ENCODE measurements around the gene KIF2C. TPM values are rescaled to one million over a fixed set of nuclear protein-coding genes. Genes with fewer than 3 reads are reported as not detected.

The KIF2C gene
- total RNA-seq, 1 experiment from 2014 or later, result 69.4 TPM

GRCh38 chr1:44784094-44785028 is 44.7 kb downstream of the KIF2C start:
- no peak overlapping the region for H3K27ac ChIP-seq (ENCODE audit: low read length)
- in situ Hi-C loops (cut with HindIII; ENCODE audit: low pct_unique_long_range_greater_than_20kb, low sequenced_read_pairs) (no loop called here), intact Hi-C loops (cut with micrococcal nuclease; ENCODE audit: unreplicated experiment) (no loop called here)
- no TSS peak for BruUV-seq (replicated peaks)
- DNase-seq (ENCODE audit: low read depth, low spot score) (no peak), ATAC-seq (peak; percentile 36)
- TF ChIP-seq SIN3A (IDR thresholded peaks at IDR 0.05; ENCODE audit: borderline replicate concordance, insufficient read depth, low read depth, low read length) (no peak), REST (IDR thresholded peaks at IDR 0.05; ENCODE audit: insufficient read depth in 1 of 2, low read depth in 2 of 2, low read length in 1 of 2) (no peak), CTCF (IDR thresholded peaks at IDR 0.05) (no peak), POLR2AphosphoS5 (IDR thresholded peaks at IDR 0.05; ENCODE audit: low read depth, low read length) (no peak), TCF7L2 (IDR thresholded peaks at IDR 0.05; ENCODE audit: low read depth, low read length) (no peak)
- ChIA-PET CTCF (interaction anchor here (0.6 to 1.1 kb wide), 4 partner anchors 9 to 288 kb away, joined by 3 to 9 read pairs (median 5); no protein-coding TSS in a partner anchor), POLR2A (interaction anchor here (0.7 kb wide), 1 partner anchor 10 kb away, joined by 4 read pairs; the partner anchor contains the start of gene RPS8)
- H3K9me3 ChIP-seq (ENCODE audit: control insufficient read depth, insufficient read depth, low read depth, low read length), result no peaks in the 10 kb centered on the region
- H3K27me3 ChIP-seq (ENCODE audit: control insufficient read depth, insufficient read depth, low read length), result no peaks in the 10 kb centered on the region
- H3K4me1 ChIP-seq (ENCODE audit: control insufficient read depth, insufficient read depth, low read length), result no peaks in the 10 kb centered on the region; the same call in 1 of the 2 replicates
- H3K4me3 ChIP-seq (ENCODE audit: low read depth in 2 of 2, low read length in 2 of 2), result peak overlapping the region; percentile 14 to 24
- no peaks in the 10 kb centered on the region for H3K36me3 ChIP-seq (ENCODE audit: control insufficient read depth, insufficient read depth, low read length)

GRCh38 chr1:44785029-44785380 is 45.4 kb downstream of the KIF2C start:
- no peak overlapping the region for H3K4me3 ChIP-seq (ENCODE audit: low read depth in 2 of 2, low read length in 2 of 2)
- ATAC-seq (no peak), DNase-seq (ENCODE audit: low read depth, low spot score) (no peak)
- intact Hi-C loops (cut with micrococcal nuclease; ENCODE audit: unreplicated experiment), result no loop called here
- no peak overlapping the region for H3K27ac ChIP-seq (ENCODE audit: low read length)
- no peak for TF ChIP-seq TCF7L2 (IDR thresholded peaks at IDR 0.05; ENCODE audit: low read depth, low read length)
- no peak for TF ChIP-seq SIN3A (IDR thresholded peaks at IDR 0.05; ENCODE audit: borderline replicate concordance, insufficient read depth, low read depth, low read length)
- no peak for TF ChIP-seq POLR2AphosphoS5 (IDR thresholded peaks at IDR 0.05; ENCODE audit: low read depth, low read length)
- no peak for TF ChIP-seq CTCF (IDR thresholded peaks at IDR 0.05)
- no peak for TF ChIP-seq REST (IDR thresholded peaks at IDR 0.05; ENCODE audit: insufficient read depth in 1 of 2, low read depth in 2 of 2, low read length in 1 of 2)
- ChIA-PET POLR2A (no interaction called here), CTCF (no interaction called here)
- no TSS peak for BruUV-seq (replicated peaks)
- H3K9me3 ChIP-seq (ENCODE audit: control insufficient read depth, insufficient read depth, low read depth, low read length), result no peaks in the 10 kb centered on the region
- in situ Hi-C loops (cut with HindIII; ENCODE audit: low pct_unique_long_range_greater_than_20kb, low sequenced_read_pairs), result no loop called here
- no peaks in the 10 kb centered on the region for H3K36me3 ChIP-seq (ENCODE audit: control insufficient read depth, insufficient read depth, low read length)
- H3K27me3 ChIP-seq (ENCODE audit: control insufficient read depth, insufficient read depth, low read length), result no peaks in the 10 kb centered on the region
- H3K4me1 ChIP-seq (ENCODE audit: control insufficient read depth, insufficient read depth, low read length), result no peaks in the 10 kb centered on the region; the same call in 1 of the 2 replicates

Data from Panc1 (cell line).